Suprapubic skin (tissue), 4 donors: Measurements from ENCODE around the gene RGPD5.
"Not testable (repeated sequence)": the region's sequence is repeated elsewhere in the genome, so short reads cannot be mapped to it uniquely, and the experiment has no call there.

ENCODE experiments used
- CTCF ChIP-seq, 2 donors: fragments of 200-600 bp in 1 of 2; fragments of 450-650 bp in 1 of 2; sonication (generic) in 1 of 2; IDR thresholded peaks; one replicate each; pipeline ENCODE4 v1.5.1; 2016 to 2019; ENCODE audit warnings: antibody characterized with exemption in 2 of 2, mild to moderate bottlenecking in 1 of 2, moderate library complexity in 1 of 2
- EP300 ChIP-seq: sonication (generic); formaldehyde crosslinking; IDR thresholded peaks from one replicate; pipeline ENCODE4 v1.6.1; 2017; ENCODE audit warnings: antibody characterized with exemption
- POLR2AphosphoS5 ChIP-seq, 3 donors: sonication (generic); formaldehyde crosslinking; IDR thresholded peaks; one replicate each; pipeline ENCODE4 v1.6.1; 2017; ENCODE audit warnings: antibody characterized with exemption in 3 of 3

DNA sequence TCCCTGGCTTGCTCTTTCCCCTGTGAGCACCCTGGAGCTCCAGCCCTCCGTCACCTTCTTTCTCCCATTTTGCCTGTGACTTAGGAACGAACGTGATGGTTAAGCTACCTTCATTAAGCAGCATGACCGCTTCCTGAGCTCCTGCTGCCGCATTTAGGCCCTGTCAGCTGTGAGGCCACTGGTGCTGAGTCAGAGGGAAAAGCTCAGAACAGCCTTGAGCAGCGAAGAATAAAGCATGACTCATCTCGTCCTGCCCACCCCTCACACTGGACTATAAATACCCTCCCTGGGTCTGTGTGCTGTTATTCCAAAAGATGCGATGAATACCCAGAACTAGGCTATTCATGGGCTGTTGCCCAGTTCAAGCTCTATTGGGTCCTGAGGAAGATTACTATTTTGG is 111.7 kb downstream of the RGPD5 start:
- TF ChIP-seq CTCF (IDR thresholded peaks at IDR 0.05); EP300; POLR2AphosphoS5 (IDR thresholded peaks at IDR 0.05): not testable (repeated sequence)
